Ecto neural progenitor cell (in vitro differentiated cells): ENCODE results near the gene PKD1L1.
"Not testable (repeated sequence)": the region's sequence is repeated elsewhere in the genome, so short reads cannot be mapped to it uniquely, and the experiment has no call there.

Source experiments
- DNase-seq: peaks from one replicate; pipeline ENCODE4 v3.0.0-alpha.2; 2018; ENCODE audit warnings: low spot score

Gene PKD1L1

GRCh38 chr7:47765373-47765979, 182.8 kb downstream of the PKD1L1 start:
- no peak for DNase-seq

- DNase-seq = no peak
Measured at GRCh38 chr7:47764746-47765145, 183.5 kb downstream of the PKD1L1 start.

GRCh38 chr7:47763063-47763974, 184.9 kb downstream of the PKD1L1 start:
- DNase-seq = peak; percentile 50

- DNase-seq = no peak
Measured at GRCh38 chr7:47762746-47763062, 185.6 kb downstream of the PKD1L1 start.

GRCh38 chr7:47762207-47762606, 186.1 kb downstream of the PKD1L1 start:
- no peak for DNase-seq

GRCh38 chr7:47759056-47759706, 189.1 kb downstream of the PKD1L1 start:
- DNase-seq = no peak

GRCh38 chr7:47758546-47758945, 189.7 kb downstream of the PKD1L1 start:
- DNase-seq = no peak

GRCh38 chr7:47757921-47758411, 190.3 kb downstream of the PKD1L1 start:
- DNase-seq = no peak

GRCh38 chr7:47756636-47757035, 191.6 kb downstream of the PKD1L1 start:
- no peak for DNase-seq

GRCh38 chr7:47755248-47755647, 193.0 kb downstream of the PKD1L1 start:
- no peak for DNase-seq

- DNase-seq = not testable (repeated sequence)
Measured at GRCh38 chr7:47751724-47752123, 196.5 kb downstream of the PKD1L1 start.

- DNase-seq = no peak
Measured at GRCh38 chr7:47751043-47751442, 197.2 kb downstream of the PKD1L1 start.

- DNase-seq = no peak
Measured at GRCh38 chr7:47748041-47748440, 200.2 kb downstream of the PKD1L1 start.

- DNase-seq = no peak
Measured at GRCh38 chr7:47747160-47747559, 201.1 kb downstream of the PKD1L1 start.

GRCh38 chr7:47746468-47746867, 201.8 kb downstream of the PKD1L1 start:
- DNase-seq = no peak

GRCh38 chr7:47744883-47745282, 203.4 kb downstream of the PKD1L1 start:
- no peak for DNase-seq

- DNase-seq = peak; percentile 61
Measured at GRCh38 chr7:47743965-47744591, 204.2 kb downstream of the PKD1L1 start.

- DNase-seq = no peak
Measured at GRCh38 chr7:47741984-47742383, 206.3 kb downstream of the PKD1L1 start.

- DNase-seq = no peak
Measured at GRCh38 chr7:47739891-47740290, 208.4 kb downstream of the PKD1L1 start.

GRCh38 chr7:47739301-47739875, 208.9 kb downstream of the PKD1L1 start:
- no peak for DNase-seq

- no peak for DNase-seq
Measured at GRCh38 chr7:47738563-47739166, 209.6 kb downstream of the PKD1L1 start.

GRCh38 chr7:47737601-47738000, 210.7 kb downstream of the PKD1L1 start:
- no peak for DNase-seq
